Stimulated activated memory B cell treated with anti-CD40 and anti-IgM and Interleukin-4, amounts not matched to agents 10 μg/mL and 1 μg/mL and 100 μg/mL, for 72 hours (primary cell): Measurements from ENCODE around the gene SH2D2A.
A peak's percentile ranks its signal among the peaks of the same experiment; 100 is the strongest.

ENCODE experiments used
- ATAC-seq: fragments of 150-1000 bp; cut with Tn5 transposase; 2 replicates; pipeline ENCODE4 v1.10.0; 2021
- H3K27ac Mint-ChIP-seq: one replicate; pipeline ENCODE4 v1.8.0; 2022; ENCODE audit warnings: mild to moderate bottlenecking, mixed read lengths
- H3K27me3 Mint-ChIP-seq: one replicate; pipeline ENCODE4 v1.8.0; 2022; ENCODE audit warnings: mixed read lengths
- H3K36me3 Mint-ChIP-seq: one replicate; pipeline ENCODE4 v1.8.0; 2022; ENCODE audit warnings: mixed read lengths
- H3K4me1 Mint-ChIP-seq: one replicate; pipeline ENCODE4 v1.8.0; 2022; ENCODE audit warnings: mixed read lengths
- H3K4me3 Mint-ChIP-seq: one replicate; pipeline ENCODE4 v1.8.0; 2022; ENCODE audit warnings: mild to moderate bottlenecking, moderate library complexity, mixed read lengths
- H3K9me3 Mint-ChIP-seq: one replicate; pipeline ENCODE4 v1.8.0; 2022; ENCODE audit warnings: mixed read lengths

Gene SH2D2A

GRCh38 chr1:156816561-156817328 lies at the start of gene SH2D2A:
Gene SH2D2A (minus strand): TSS chr1:156816848. CDS start chr1:156816708, 140 bp downstream.
- peak; percentile 87 for ATAC-seq
- H3K4me1 Mint-ChIP-seq = peaks cover 41% of the 10 kb centered on the region

GRCh38 chr1:156865865-156866248 lies 49.2 kb upstream of the SH2D2A start:
- Mint-ChIP-seq H3K4me1 (peaks cover 13% of the 10 kb centered on the region), H3K27me3 (peaks cover 89% of the 10 kb centered on the region), H3K36me3 (no peaks in the 10 kb centered on the region), H3K27ac (no peak overlapping the region), H3K9me3 (no peaks in the 10 kb centered on the region), H3K4me3 (no peak overlapping the region)
- no peak for ATAC-seq

More at GRCh38 chr1:156816561-156817328, at the start of gene SH2D2A:
- Mint-ChIP-seq H3K27ac (peak within 1 kb of the TSS; percentile 85), H3K9me3 (no peaks in the 10 kb centered on the region), H3K4me3 (peak within 1 kb of the TSS; percentile 68), H3K36me3 (peaks cover 9% of the 10 kb centered on the region), H3K27me3 (no peaks in the 10 kb centered on the region)

- peaks cover 90% of the 10 kb centered on the region for H3K27me3 Mint-ChIP-seq
- no peak overlapping the region for H3K4me3 Mint-ChIP-seq
- no peaks in the 10 kb centered on the region for H3K36me3 Mint-ChIP-seq
- no peaks in the 10 kb centered on the region for H3K9me3 Mint-ChIP-seq
- no peak for ATAC-seq
- peaks cover 17% of the 10 kb centered on the region for H3K4me1 Mint-ChIP-seq
- H3K27ac Mint-ChIP-seq = no peak overlapping the region
These were observed 48.6 kb upstream of the SH2D2A start for GRCh38 chr1:156865258-156865657.

- Mint-ChIP-seq H3K4me3 (no peak overlapping the region), H3K27ac (no peak overlapping the region), H3K4me1 (peaks cover 21% of the 10 kb centered on the region), H3K36me3 (no peaks in the 10 kb centered on the region), H3K9me3 (no peaks in the 10 kb centered on the region), H3K27me3 (peaks cover 90% of the 10 kb centered on the region)
- ATAC-seq = no peak
These were observed 48.1 kb upstream of the SH2D2A start for GRCh38 chr1:156864796-156865195.

GRCh38 chr1:156863631-156864030 lies 47.0 kb upstream of the SH2D2A start:
- peaks cover 87% of the 10 kb centered on the region for H3K27me3 Mint-ChIP-seq

GRCh38 chr1:156862997-156863599 lies 46.5 kb upstream of the SH2D2A start:
- no peak overlapping the region for H3K27ac Mint-ChIP-seq
- ATAC-seq = no peak
- H3K9me3 Mint-ChIP-seq = no peaks in the 10 kb centered on the region
- no peaks in the 10 kb centered on the region for H3K36me3 Mint-ChIP-seq
- H3K4me1 Mint-ChIP-seq = peaks cover 26% of the 10 kb centered on the region
- H3K27me3 Mint-ChIP-seq = peaks cover 87% of the 10 kb centered on the region
- H3K4me3 Mint-ChIP-seq = no peak overlapping the region

More at GRCh38 chr1:156863631-156864030, 47.0 kb upstream of the SH2D2A start:
- H3K4me1 Mint-ChIP-seq = peaks cover 26% of the 10 kb centered on the region
- no peaks in the 10 kb centered on the region for H3K36me3 Mint-ChIP-seq
- no peak for ATAC-seq
- H3K9me3 Mint-ChIP-seq = no peaks in the 10 kb centered on the region
- no peak overlapping the region for H3K4me3 Mint-ChIP-seq
- no peak overlapping the region for H3K27ac Mint-ChIP-seq

- no peaks in the 10 kb centered on the region for H3K36me3 Mint-ChIP-seq
- no peaks in the 10 kb centered on the region for H3K9me3 Mint-ChIP-seq
- no peak overlapping the region for H3K4me3 Mint-ChIP-seq
- no peak overlapping the region for H3K27ac Mint-ChIP-seq
- ATAC-seq = no peak
- H3K27me3 Mint-ChIP-seq = peaks cover 87% of the 10 kb centered on the region
- peaks cover 26% of the 10 kb centered on the region for H3K4me1 Mint-ChIP-seq
These were observed 45.9 kb upstream of the SH2D2A start for GRCh38 chr1:156862584-156862983.

- Mint-ChIP-seq H3K36me3 (no peaks in the 10 kb centered on the region), H3K27ac (no peak within 1 kb of the TSS), H3K9me3 (no peaks in the 10 kb centered on the region), H3K4me3 (peak within 1 kb of the TSS; percentile 61), H3K27me3 (peaks cover 88% of the 10 kb centered on the region), H3K4me1 (peaks cover 26% of the 10 kb centered on the region)
- peak; percentile 51 for ATAC-seq
These were observed 44.2 kb upstream of the SH2D2A start, which contains the start of gene NTRK1 for GRCh38 chr1:156860628-156861423. Gene NTRK1 (plus strand): TSS chr1:156860865. CDS start chr1:156860935, 70 bp downstream.

GRCh38 chr1:156860113-156860627 lies 43.5 kb upstream of the SH2D2A start:
- H3K27me3 Mint-ChIP-seq = peaks cover 81% of the 10 kb centered on the region
- H3K36me3 Mint-ChIP-seq = no peaks in the 10 kb centered on the region
- H3K27ac Mint-ChIP-seq = no peak overlapping the region
- peak; percentile 55 for ATAC-seq
- peak overlapping the region; percentile 61 for H3K4me3 Mint-ChIP-seq
- no peaks in the 10 kb centered on the region for H3K9me3 Mint-ChIP-seq
- peaks cover 20% of the 10 kb centered on the region for H3K4me1 Mint-ChIP-seq

GRCh38 chr1:156859523-156860112 lies 43.0 kb upstream of the SH2D2A start:
- Mint-ChIP-seq H3K9me3 (no peaks in the 10 kb centered on the region), H3K4me3 (peak overlapping the region; percentile 61), H3K27me3 (peaks cover 80% of the 10 kb centered on the region), H3K27ac (no peak overlapping the region), H3K4me1 (peaks cover 20% of the 10 kb centered on the region), H3K36me3 (no peaks in the 10 kb centered on the region)
- ATAC-seq = peak; percentile 6

- H3K27me3 Mint-ChIP-seq = peaks cover 80% of the 10 kb centered on the region
- H3K4me3 Mint-ChIP-seq = peak within 1 kb of the TSS; percentile 61
- ATAC-seq = no peak
These were observed 42.4 kb upstream of the SH2D2A start, which contains the start of gene INSRR for GRCh38 chr1:156858959-156859522. Gene INSRR (minus strand): TSS chr1:156859117. CDS start chr1:156858621, 496 bp downstream.

GRCh38 chr1:156858555-156858956 lies 41.9 kb upstream of the SH2D2A start:
- no peak for ATAC-seq
- Mint-ChIP-seq H3K27ac (no peak overlapping the region), H3K27me3 (peaks cover 80% of the 10 kb centered on the region), H3K9me3 (no peaks in the 10 kb centered on the region), H3K36me3 (no peaks in the 10 kb centered on the region), H3K4me1 (peaks cover 19% of the 10 kb centered on the region), H3K4me3 (no peak overlapping the region)

More at GRCh38 chr1:156858959-156859522, 42.4 kb upstream of the SH2D2A start, which contains the start of gene INSRR:
- H3K9me3 Mint-ChIP-seq = no peaks in the 10 kb centered on the region
- no peaks in the 10 kb centered on the region for H3K36me3 Mint-ChIP-seq
- H3K27ac Mint-ChIP-seq = no peak within 1 kb of the TSS
- H3K4me1 Mint-ChIP-seq = peaks cover 20% of the 10 kb centered on the region

GRCh38 chr1:156857532-156857931 lies 40.9 kb upstream of the SH2D2A start:
- Mint-ChIP-seq H3K9me3 (no peaks in the 10 kb centered on the region), H3K4me3 (no peak overlapping the region), H3K27me3 (peaks cover 80% of the 10 kb centered on the region), H3K36me3 (no peaks in the 10 kb centered on the region), H3K4me1 (peaks cover 13% of the 10 kb centered on the region), H3K27ac (no peak overlapping the region)
- no peak for ATAC-seq

GRCh38 chr1:156856282-156856785 lies 39.7 kb upstream of the SH2D2A start:
- Mint-ChIP-seq H3K36me3 (no peaks in the 10 kb centered on the region), H3K27me3 (peaks cover 73% of the 10 kb centered on the region), H3K4me3 (no peak overlapping the region), H3K4me1 (peaks cover 13% of the 10 kb centered on the region), H3K9me3 (no peaks in the 10 kb centered on the region), H3K27ac (no peak overlapping the region)
- no peak for ATAC-seq
